DMS79 (cell line): Measurements from ENCODE around the gene NBEAL2.

Experiments used
- DNase-seq: peaks from one replicate; lab custom pipeline; 2025; lab: John Stamatoyannopoulos, UW

The NBEAL2 gene

GRCh38 chr3:46978985-46979944, at the start of gene NBEAL2:
TSS of gene NBEAL2 (plus strand) at chr3:46979666. CDS start at chr3:46979862, 196 bp downstream.
- DNase-seq = peak; percentile 42

DNA sequence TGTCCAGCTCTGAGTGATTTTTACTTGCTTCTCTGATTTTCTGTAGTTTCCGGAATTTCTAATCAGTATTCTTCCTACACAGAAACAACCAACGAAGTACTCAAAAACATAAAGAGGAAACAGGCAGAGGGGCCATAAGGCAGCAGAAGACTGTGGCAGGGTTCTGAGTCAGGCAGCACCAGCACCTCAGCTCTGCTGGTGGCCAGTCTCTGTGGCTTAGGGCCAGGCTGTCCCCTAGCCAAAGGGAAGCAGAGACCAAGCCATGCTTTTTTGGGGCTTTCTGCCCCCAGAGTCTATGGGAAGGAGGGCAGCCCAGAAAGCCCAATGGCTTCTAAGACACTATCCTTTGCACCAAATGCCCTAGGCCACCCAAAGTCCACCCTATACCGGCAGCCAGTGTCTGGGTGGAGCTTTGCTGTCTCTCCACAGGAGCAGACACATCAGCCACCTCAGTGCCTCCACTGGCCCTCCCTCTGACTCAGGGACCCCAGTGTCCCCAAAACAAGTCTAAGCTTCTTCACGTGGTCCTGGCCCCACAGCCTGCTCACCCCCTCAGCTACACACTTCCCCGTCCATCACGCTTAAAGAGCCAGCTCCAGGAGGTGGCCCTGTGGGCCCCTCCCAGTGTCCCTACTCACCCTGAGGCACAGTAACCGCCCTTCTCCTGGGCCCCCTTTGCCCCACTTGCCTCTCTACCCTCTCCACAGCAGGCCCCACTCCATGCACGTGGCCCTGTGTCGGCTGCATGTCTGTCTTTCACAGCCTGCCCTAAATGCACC, 49.1 kb upstream of the NBEAL2 start:
- DNase-seq = no peak

- no peak for DNase-seq
Measured at GRCh38 chr3:46930945-46931403, 48.5 kb upstream of the NBEAL2 start.

DNA sequence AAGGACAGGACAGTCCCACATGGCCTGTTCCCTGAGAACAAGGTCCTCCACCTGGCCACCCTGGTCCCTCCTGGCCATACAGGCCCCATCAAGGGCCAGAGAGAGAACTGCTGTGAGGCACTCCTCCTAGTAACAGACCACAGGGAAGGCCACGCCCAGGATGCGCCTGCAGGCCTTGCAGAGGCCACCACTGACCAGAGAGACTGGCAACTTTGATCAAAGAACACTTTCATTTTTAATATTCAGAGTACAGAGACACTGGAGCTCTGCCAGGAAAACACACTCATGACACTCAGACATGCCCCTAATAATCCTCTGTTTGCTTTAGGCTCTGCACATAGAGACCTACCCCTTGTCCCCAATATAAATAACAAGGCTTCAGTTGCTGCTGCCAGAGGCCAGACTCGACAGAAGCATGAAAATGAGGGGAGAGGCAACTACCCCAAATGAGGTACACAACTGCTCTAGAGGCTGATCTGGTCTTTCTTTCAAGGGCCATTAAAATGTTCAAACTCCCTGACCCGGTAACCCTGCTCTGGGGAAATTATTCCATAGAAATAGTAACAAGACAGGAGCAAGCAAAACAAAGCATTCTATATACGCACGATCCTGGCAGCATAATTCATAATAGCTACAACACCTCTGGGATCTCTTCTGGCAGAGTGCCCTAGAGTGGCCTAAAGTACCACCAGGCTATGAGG, 47.7 kb upstream of the NBEAL2 start:
- peak; percentile 52 for DNase-seq

- no peak for DNase-seq
Measured at GRCh38 chr3:46932455-46933225, 46.8 kb upstream of the NBEAL2 start.

DNA sequence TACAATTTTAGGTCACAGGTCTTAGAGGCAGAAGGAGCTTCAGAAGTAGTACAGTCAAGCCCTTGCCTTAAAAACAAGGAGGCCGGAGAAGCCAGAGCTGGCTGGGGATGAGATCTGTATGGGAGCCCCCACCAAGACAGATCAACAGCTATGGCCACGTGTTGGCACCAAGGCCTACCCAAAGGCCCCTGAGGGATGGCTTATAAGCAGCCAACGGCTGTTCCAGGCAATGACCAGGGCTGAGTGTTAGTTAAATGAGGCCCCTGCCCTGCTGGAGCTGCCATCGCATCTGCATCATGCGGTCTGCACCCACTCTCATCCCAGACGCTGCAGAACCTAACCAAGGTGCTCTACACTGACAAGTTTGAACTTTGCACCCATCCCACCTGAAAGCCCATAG, 46.2 kb upstream of the NBEAL2 start:
- DNase-seq = no peak

GRCh38 chr3:46934072-46934471, 45.4 kb upstream of the NBEAL2 start:
- peak; percentile 23 for DNase-seq

DNA sequence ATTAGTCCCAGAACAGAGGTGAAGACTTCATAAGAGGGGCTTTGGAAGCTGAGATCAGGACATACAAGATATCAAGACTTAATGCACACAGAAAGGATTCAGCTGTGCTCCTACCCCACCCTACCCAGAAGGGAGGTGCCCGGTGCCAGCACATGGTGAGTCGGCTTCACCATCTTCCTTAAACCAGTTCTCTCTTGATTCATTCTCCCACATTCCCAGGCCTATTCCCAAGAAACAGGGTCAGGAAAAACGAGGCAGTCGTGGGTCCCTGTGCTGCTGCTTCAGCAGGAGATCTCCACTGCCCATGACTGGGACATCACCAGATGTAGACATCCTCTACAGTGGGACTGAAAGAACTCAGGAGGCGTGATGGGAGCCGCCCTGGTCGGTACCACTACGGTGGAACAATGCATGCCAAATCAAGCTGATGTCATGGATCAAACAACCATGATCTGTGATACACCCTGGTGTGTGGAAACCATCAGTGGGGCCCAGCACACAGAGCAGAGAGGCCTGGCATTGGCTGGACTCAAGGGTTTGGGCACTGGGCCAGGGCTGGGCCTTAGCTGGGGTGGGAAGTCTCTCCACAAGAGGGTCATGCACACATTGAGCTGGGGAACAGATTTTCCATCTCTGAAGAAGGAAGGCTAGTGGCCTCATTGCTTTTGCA, 44.8 kb upstream of the NBEAL2 start:
- no peak for DNase-seq

DNA sequence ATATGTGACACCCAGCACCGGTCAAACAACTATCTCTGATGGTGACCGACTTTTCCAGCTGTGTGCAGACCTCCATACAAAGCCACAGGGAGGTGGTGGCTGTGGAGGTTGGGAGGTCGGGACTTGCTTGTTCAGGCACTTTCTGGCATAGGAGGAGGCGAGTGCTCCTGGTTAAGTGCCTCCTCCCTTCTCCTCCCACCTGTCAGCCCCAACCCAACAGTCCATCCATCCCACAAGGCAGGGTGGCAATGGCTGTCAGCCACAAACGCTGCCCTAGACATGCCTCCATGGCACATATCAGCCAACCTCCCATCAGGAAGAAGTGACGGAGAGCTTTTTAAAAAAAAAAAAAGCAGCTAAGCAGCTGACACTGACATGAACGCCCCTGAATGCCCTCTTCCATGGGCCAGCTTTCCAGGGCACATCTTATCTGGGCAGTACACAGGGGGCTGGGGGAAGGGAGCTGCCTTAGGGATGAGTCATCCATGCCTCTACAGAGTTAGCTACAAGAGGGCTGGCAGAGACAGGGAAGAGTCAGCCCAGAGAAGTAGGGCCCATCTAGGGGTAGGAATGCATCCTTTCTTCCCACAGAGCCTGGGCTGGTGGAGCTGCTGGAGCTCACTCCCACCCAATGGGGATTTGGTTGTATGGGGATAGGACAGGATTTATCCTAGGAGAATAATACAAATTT, 44.2 kb upstream of the NBEAL2 start:
- DNase-seq = no peak

DNA sequence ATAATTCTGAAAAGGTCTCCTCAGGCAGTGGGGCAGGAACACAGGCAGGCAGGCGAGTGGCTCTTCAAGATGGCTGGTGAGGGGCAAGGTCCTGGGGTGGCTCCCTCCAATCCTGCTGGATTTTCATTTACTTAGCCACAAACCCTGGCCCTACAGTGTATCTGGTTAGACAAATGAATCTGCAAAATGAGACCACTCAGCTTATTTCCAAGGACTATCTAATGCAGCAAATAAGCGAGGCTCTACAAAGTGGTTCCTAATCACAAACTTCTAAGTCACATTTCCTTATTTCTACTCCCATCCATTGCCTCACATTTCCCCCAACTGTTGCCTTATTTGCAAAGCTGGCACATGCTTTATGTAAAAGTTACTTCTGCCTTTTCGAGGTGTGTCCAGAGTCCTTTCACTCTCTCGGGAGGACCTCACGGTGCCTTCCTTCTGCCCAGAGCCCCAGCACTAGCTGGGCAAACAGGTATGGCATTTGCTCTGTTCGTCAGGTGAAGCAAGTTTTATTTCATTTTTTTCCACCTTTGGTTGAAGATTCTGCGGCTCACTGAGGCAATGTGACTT, 43.4 kb upstream of the NBEAL2 start:
- no peak for DNase-seq

DNA sequence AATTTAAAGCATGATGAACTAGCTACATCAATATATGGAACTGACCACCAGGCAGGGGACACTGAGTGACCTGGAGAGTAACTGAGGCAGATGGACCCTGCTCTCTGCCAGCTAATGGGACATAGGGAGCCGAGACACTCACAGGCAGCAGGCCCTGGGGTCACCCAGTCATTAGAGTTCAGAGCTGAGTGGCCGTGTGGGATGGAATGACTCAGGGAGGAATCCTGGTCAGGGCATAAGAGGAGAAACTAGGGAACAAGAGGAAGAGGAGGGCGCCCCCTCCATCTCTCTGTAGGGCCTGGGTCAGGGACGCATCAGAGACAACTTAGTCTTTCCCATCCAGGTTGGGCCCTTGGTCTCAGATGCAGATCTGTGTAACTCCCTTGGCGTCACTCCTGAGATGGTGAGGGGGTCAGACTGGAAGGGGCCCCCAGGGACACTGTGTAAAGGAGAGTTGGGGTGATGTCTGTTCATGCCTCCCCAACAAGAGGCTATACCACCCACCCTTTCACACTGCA, 42.7 kb upstream of the NBEAL2 start:
- DNase-seq = no peak

DNA sequence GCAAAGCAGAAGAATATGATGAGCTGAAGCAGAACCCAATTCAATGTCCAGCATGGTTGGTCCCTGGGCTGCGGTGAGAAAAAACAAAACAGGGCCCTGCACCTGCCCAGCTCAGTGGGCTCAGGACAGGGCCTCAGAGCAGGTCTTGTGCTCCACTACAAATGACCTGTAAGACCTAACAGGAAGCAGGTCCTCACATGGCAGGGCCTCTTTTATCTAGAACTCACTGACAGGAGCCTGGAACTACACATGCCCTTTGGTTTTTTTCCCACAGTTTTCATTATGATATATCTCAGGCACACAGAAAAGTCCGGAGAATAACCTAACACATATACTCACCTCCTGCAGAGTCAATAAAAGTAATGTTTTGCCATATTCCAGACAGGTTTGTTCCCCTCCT, 41.3 kb upstream of the NBEAL2 start:
- DNase-seq = no peak

DNA sequence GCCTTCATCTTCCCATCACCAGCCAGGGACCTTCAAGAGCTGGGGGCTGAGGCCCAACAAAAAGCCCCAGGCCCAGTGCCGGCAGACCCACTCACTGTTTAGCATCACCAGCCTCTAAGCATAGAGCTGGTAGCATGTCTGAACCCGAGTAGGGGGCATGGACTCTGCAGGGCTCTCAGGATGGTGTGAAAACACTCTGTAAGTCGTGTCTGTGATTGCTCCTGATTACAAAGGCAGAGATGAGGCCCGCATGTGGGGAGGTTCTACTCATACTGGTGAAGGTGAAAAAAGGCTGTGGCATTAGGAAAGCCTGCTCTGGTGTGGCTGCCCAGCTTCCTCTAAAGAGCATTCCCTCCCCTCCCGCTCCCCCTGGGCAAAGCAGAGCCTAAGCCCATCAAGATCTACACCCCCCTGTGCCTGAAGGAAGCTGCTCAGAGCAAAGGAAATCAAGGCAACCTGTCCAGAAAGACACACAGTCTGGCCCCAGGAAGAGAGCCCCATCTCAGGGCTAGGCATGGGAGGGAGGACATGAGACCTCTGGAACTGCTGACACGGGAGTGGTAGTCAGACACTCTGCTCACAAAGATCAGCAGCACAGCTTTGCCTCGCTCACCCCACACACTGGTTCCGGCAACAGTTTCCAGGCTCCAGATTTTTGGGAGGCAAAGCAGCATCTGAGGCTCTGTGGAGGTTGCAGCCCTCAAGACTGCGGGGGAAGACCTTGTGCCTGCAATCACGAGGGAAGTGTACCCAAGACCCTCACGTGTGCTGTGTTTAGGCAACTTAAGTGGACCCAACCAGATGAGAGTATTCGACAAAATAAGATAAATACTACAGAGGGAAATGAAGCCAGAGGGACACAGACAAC, 39.7 kb upstream of the NBEAL2 start:
- DNase-seq = no peak

DNA sequence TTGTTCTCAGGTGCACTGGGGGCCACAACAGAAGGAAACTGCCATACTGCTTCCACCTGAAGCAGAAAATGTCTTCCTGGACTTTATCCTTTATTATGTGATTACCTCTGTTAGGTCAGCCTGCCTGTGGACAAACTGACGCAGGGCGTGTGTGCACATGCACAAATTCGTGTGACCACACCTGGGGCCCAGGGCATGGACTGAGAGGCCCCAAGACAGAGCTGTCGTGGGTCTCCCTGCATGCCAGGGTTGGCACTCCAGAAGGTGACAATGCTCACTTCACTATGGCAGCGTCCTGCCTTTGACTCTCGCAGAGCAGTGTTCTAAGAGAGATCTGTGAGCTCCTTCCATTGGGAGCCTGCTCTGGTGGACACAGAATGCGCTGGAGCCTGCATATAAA, 37.4 kb upstream of the NBEAL2 start:
- no peak for DNase-seq

DNA sequence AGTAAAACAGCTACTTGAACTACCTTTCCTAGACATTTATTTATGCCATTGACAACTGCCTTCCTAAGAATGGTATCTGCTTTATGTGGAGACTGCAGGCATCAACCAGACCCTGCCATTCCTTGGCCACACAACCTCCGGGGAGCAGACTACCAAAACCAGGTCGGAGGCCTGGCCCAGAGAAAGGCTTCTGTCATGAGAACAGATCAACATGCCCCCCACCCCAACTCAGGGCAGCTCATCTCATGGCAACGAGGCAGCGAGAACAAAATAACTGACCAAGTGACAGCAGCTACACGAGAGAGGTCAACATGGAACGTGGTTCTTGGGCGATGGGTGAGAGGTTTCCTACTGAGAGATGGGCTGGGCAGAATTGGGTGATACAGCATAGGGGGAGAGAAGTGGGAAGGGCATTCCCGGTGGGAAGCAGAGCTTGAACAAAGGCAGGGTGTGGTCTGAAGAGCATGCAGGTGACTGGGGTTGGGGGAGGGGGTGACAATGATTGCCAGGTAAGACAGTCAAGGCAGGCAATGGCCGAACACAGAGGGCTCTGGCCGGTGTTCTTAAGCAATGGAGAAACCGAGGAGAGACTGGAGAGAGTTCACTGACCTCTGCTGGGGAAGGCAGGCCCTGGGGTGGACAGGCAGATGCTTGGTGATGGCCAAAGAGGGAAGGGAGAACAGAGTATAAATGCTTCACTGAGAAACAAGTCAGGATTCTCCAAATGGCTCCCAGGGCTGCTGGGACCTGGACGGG, 36.8 kb upstream of the NBEAL2 start:
- no peak for DNase-seq

GRCh38 chr3:46943237-46944187, 36.0 kb upstream of the NBEAL2 start:
- DNase-seq = no peak

DNA sequence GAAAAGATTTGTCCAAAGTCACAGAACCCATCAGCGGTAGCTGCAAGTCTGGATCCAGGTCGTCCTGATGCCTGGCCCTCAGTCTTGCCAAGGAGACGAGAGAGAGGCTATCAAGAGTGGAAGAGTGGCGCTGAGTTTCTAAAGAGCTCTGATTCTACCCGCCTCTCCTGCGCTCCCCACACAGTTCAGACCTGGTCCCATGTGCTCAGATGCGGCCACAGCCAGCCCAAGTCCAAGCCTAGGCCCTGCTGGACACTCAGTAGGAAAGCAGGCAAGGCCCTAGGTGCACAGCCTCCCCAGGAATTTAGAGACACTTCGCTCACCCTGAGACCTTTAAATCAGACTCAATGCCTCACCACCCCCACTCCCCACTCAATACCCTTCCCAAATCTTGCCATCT, 35.3 kb upstream of the NBEAL2 start:
- DNase-seq = no peak
